Muscle layer of colon (tissue), 2 donors: ENCODE results near the gene BMP2.

Experiments
- H3K27ac ChIP-seq: one replicate; pipeline ENCODE4 v1.7.0; 2013; ENCODE audit warnings: low read depth, mild to moderate bottlenecking, low read length, moderate library complexity
- H3K27me3 ChIP-seq, 2 donors: one replicate each; pipeline ENCODE4 v1.7.0; 2013; ENCODE audit warnings: low read length in 2 of 2, mild to moderate bottlenecking in 2 of 2; ENCODE audit not compliant: insufficient read depth in 2 of 2, control insufficient read depth in 1 of 2
- H3K36me3 ChIP-seq: one replicate; pipeline ENCODE4 v1.7.0; 2013; ENCODE audit warnings: mild to moderate bottlenecking, low read length; ENCODE audit not compliant: insufficient read depth
- H3K4me1 ChIP-seq: one replicate; pipeline ENCODE4 v1.7.0; 2013; ENCODE audit warnings: mild to moderate bottlenecking, low read length; ENCODE audit not compliant: insufficient read depth
- H3K4me3 ChIP-seq, 2 donors: one replicate each; pipeline ENCODE4 v1.7.0; 2013; ENCODE audit warnings: low read length in 2 of 2, low read depth in 1 of 2, mild to moderate bottlenecking in 1 of 2, moderate library complexity in 1 of 2
- H3K9ac ChIP-seq: one replicate; pipeline ENCODE4 v1.7.0; 2013; ENCODE audit warnings: low read length
- H3K9me3 ChIP-seq: one replicate; pipeline ENCODE4 v1.7.0; 2013; ENCODE audit warnings: mild to moderate bottlenecking, low read length
- donor health status: abdominal sarcoma.
- donor health status: Adenocarcinoma of cecum.

Gene BMP2

DNA sequence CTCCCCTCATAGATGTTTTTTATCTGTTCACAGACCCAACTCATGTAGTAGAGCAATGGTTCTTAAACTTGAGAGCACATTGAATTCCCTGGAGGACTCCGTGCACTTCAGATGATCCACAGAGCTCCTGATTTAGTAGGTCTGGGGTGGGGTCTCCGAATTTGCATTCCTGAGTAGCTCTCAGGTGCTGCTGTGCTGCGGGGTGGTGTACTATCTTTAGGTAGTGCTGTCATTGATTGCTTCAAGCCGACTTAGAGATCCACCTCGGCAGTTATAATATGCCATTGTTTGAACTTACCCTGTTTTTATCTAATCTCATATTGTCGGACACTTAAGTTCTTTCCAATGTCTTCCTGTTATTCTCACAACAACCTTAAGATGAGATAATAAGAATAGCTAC lies 45.0 kb downstream of the BMP2 start:
- Histone ChIP-seq H3K36me3 (no peaks in the 10 kb centered on the region), H3K27ac (no peak overlapping the region), H3K9ac (no peak overlapping the region), H3K4me1 (no peaks in the 10 kb centered on the region), H3K27me3 (no peaks in the 10 kb centered on the region), H3K9me3 (no peaks in the 10 kb centered on the region), H3K4me3 (no peak overlapping the region)

- Histone ChIP-seq H3K9ac (no peak overlapping the region), H3K9me3 (no peaks in the 10 kb centered on the region), H3K36me3 (no peaks in the 10 kb centered on the region), H3K27ac (no peak overlapping the region), H3K27me3 (no peaks in the 10 kb centered on the region), H3K4me3 (no peak overlapping the region), H3K4me1 (no peaks in the 10 kb centered on the region)
These were observed 47.5 kb downstream of the BMP2 start for GRCh38 chr20:6814945-6815344.

- no peak overlapping the region for H3K4me3 ChIP-seq
- H3K27ac ChIP-seq, result no peak overlapping the region
- no peak overlapping the region for H3K9ac ChIP-seq
- H3K27me3 ChIP-seq, result no peaks in the 10 kb centered on the region
- H3K9me3 ChIP-seq, result no peaks in the 10 kb centered on the region
- H3K4me1 ChIP-seq, result no peaks in the 10 kb centered on the region
- H3K36me3 ChIP-seq, result no peaks in the 10 kb centered on the region
These were observed 50.7 kb downstream of the BMP2 start for GRCh38 chr20:6818033-6818808.

- Histone ChIP-seq H3K27me3 (no peaks in the 10 kb centered on the region), H3K27ac (no peak overlapping the region)
These were observed 52.1 kb downstream of the BMP2 start for GRCh38 chr20:6819599-6819998.

GRCh38 chr20:6824401-6824800 lies 56.9 kb downstream of the BMP2 start:
- Histone ChIP-seq H3K9ac (no peak overlapping the region), H3K4me1 (no peaks in the 10 kb centered on the region), H3K9me3 (no peaks in the 10 kb centered on the region), H3K27me3 (no peaks in the 10 kb centered on the region), H3K36me3 (no peaks in the 10 kb centered on the region), H3K4me3 (no peak overlapping the region), H3K27ac (no peak overlapping the region)

More at GRCh38 chr20:6819599-6819998, 52.1 kb downstream of the BMP2 start:
- no peaks in the 10 kb centered on the region for H3K36me3 ChIP-seq
- no peak overlapping the region for H3K4me3 ChIP-seq
- no peaks in the 10 kb centered on the region for H3K9me3 ChIP-seq
- no peaks in the 10 kb centered on the region for H3K4me1 ChIP-seq
- H3K9ac ChIP-seq, result no peak overlapping the region

GRCh38 chr20:6827472-6827871 lies 60.0 kb downstream of the BMP2 start:
- no peaks in the 10 kb centered on the region for H3K27me3 ChIP-seq
- no peak overlapping the region for H3K27ac ChIP-seq
- H3K9me3 ChIP-seq, result no peaks in the 10 kb centered on the region
- no peak overlapping the region for H3K4me3 ChIP-seq
- no peaks in the 10 kb centered on the region for H3K4me1 ChIP-seq
- H3K36me3 ChIP-seq, result no peaks in the 10 kb centered on the region
- no peak overlapping the region for H3K9ac ChIP-seq

DNA sequence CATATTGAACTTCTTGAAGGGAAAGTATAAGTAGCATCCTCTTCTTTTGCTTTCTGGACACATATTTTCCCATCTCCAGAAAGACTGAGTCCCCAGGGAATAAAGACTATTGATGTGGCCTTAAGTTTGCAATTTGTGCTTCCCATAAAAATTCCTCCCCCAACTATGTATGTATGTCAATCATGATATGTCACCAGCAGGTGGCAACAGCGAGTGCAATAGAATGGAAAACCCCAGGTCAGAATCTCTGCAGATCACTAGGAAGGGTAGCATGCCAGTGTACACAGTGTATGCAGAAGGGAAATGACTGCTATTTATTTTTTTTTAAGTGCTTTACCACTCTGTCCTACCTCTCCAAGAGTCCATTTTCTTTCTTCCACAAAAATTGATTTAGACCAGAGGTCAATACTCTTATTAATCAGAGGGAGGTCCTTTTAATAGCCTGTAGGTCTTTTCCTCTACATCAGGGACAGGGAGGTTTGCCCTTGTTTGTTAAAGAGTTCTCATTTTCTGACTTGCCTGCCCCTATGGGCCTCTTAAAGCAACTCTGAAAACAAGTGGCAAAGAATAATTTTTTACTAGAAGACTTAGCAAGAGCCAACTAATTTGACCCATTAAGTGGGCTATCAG lies 61.4 kb downstream of the BMP2 start:
- H3K9me3 ChIP-seq, result no peaks in the 10 kb centered on the region
- H3K4me1 ChIP-seq, result no peaks in the 10 kb centered on the region
- no peak overlapping the region for H3K9ac ChIP-seq
- no peaks in the 10 kb centered on the region for H3K27me3 ChIP-seq
- H3K27ac ChIP-seq, result no peak overlapping the region
- H3K4me3 ChIP-seq, result no peak overlapping the region
- no peaks in the 10 kb centered on the region for H3K36me3 ChIP-seq

- H3K9me3 ChIP-seq, result no peaks in the 10 kb centered on the region
- H3K27me3 ChIP-seq, result no peaks in the 10 kb centered on the region
- no peak overlapping the region for H3K27ac ChIP-seq
- H3K4me1 ChIP-seq, result no peaks in the 10 kb centered on the region
- no peaks in the 10 kb centered on the region for H3K36me3 ChIP-seq
- H3K4me3 ChIP-seq, result no peak overlapping the region
- no peak overlapping the region for H3K9ac ChIP-seq
These were observed 62.1 kb downstream of the BMP2 start for GRCh38 chr20:6829510-6830116.
